NT2/D1 (cell line): ENCODE results near the gene BACH2.

ENCODE experiments used
- DNase-seq: peaks from one replicate; pipeline ENCODE4 v3.0.0-alpha.2; 2011; ENCODE audit warnings: low read depth, low spot score
- H3K27me3 ChIP-seq: 2 replicates; pipeline ENCODE4 v1.6.0; 2011; ENCODE audit warnings: mild to moderate bottlenecking; ENCODE audit not compliant: insufficient read length, insufficient read depth
- H3K36me3 ChIP-seq: 2 replicates; pipeline ENCODE4 v1.6.1; 2011; ENCODE audit warnings: mild to moderate bottlenecking, low read length, mixed read lengths; ENCODE audit not compliant: insufficient read depth, insufficient read length
- H3K4me1 ChIP-seq: 2 replicates; pipeline ENCODE4 v1.5.1; 2011; ENCODE audit not compliant: insufficient read depth, insufficient read length
- H3K4me3 ChIP-seq: 2 replicates; pipeline ENCODE4 v1.5.1; 2011; ENCODE audit warnings: low read depth; ENCODE audit not compliant: insufficient read length
- H3K9ac ChIP-seq: 2 replicates; pipeline ENCODE4 v1.6.0; 2011; ENCODE audit warnings: low read depth; ENCODE audit not compliant: insufficient read length
- H3K9me3 ChIP-seq: 2 replicates; pipeline ENCODE4 v1.5.1; 2011; ENCODE audit warnings: mild to moderate bottlenecking, low read length; ENCODE audit not compliant: insufficient read depth
- SUZ12 ChIP-seq: IDR thresholded peaks from 2 replicates; pipeline ENCODE4 v1.6.1; 2011; ENCODE audit not compliant: insufficient read length, insufficient read depth; ENCODE audit errors: extremely low read depth
- YY1 ChIP-seq: IDR thresholded peaks from 2 replicates; pipeline ENCODE4 v1.6.1; 2011; ENCODE audit not compliant: insufficient read length, insufficient read depth
- ZNF274 ChIP-seq: IDR thresholded peaks from 2 replicates; pipeline ENCODE4 v1.6.1; 2011; ENCODE audit warnings: mild to moderate bottlenecking, low read depth, low read length

Gene BACH2

DNA sequence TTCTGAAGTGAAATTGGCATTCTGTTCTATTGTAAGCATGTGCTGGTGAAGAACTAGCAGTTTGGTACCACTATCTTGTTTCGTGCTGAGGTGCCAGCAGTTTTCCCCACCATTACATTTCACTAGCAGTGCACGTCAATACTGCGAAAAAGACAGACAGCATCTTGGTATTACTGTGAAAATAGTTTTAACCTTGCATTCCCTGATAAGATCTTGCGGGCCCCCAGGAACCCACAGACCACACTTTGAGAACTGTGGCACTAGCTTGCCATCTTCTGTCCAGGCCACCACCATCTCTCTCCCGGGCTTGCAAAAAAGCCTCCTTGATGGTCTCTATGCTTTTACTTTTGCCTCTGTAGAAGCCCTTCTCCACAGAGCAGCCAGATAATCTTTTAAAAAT, 185.7 kb downstream of the BACH2 start:
- H3K36me3 ChIP-seq = no peaks in the 10 kb centered on the region
- no peaks in the 10 kb centered on the region for H3K4me1 ChIP-seq
- H3K9me3 ChIP-seq = no peaks in the 10 kb centered on the region
- DNase-seq = no peak
- no peak overlapping the region for H3K9ac ChIP-seq
- H3K27me3 ChIP-seq = no peaks in the 10 kb centered on the region
- TF ChIP-seq ZNF274 = no peak
- no peak for TF ChIP-seq SUZ12
- TF ChIP-seq YY1 = no peak
- no peak overlapping the region for H3K4me3 ChIP-seq

DNA sequence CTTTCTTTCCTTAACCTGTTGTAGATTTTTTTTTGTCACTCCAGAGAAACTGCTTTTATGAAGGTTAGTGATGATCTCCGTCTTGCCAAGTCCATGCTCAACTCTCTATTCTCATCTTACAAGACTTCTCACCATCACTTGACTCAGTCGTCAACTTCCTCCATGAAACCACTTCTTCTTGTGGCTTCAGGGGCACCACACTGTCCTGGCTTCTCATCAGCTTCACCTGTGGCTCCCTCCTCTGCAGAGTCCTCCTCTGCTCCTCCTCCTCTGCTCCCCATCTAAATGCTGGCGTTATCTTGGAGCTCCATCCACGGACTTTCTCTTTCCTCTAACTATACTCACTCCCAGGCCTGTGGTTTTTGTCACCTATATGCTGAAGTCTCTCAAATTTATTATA, 187.5 kb downstream of the BACH2 start:
- H3K4me1 ChIP-seq = no peaks in the 10 kb centered on the region
- TF ChIP-seq YY1 (no peak), SUZ12 (no peak), ZNF274 (no peak)
- H3K27me3 ChIP-seq = no peaks in the 10 kb centered on the region
- DNase-seq = no peak
- H3K4me3 ChIP-seq = no peak overlapping the region
- H3K36me3 ChIP-seq = no peaks in the 10 kb centered on the region
- no peaks in the 10 kb centered on the region for H3K9me3 ChIP-seq
- H3K9ac ChIP-seq = no peak overlapping the region

DNA sequence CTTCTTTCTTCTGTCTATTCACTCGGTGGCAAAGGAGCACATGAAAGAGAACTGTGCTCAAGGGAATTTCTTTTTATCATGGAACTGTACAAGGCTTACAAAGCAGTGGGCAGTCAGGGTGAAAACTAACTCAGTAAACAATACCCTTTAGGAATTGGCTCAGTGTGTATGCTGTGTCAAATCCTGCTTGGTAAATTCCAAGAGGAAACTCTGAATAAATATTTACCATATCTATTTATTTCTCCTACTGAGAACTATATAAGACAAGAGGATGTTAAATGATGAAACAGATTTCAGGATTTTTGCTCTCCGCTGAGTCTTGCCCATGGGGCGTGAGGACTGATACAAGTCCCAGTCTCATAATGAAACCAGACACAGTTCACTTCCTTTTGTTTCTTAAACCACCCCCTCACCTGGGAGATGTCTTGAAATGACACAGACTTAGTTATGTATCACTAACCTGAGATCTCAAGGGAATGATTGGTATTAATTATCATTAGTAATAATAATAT, 188.8 kb downstream of the BACH2 start:
- H3K27me3 ChIP-seq = no peaks in the 10 kb centered on the region
- no peaks in the 10 kb centered on the region for H3K4me1 ChIP-seq
- no peak overlapping the region for H3K9ac ChIP-seq
- no peaks in the 10 kb centered on the region for H3K9me3 ChIP-seq
- H3K4me3 ChIP-seq = no peak overlapping the region
- TF ChIP-seq ZNF274 = no peak
- TF ChIP-seq SUZ12 = no peak
- no peak for TF ChIP-seq YY1
- no peaks in the 10 kb centered on the region for H3K36me3 ChIP-seq
- no peak for DNase-seq

DNA sequence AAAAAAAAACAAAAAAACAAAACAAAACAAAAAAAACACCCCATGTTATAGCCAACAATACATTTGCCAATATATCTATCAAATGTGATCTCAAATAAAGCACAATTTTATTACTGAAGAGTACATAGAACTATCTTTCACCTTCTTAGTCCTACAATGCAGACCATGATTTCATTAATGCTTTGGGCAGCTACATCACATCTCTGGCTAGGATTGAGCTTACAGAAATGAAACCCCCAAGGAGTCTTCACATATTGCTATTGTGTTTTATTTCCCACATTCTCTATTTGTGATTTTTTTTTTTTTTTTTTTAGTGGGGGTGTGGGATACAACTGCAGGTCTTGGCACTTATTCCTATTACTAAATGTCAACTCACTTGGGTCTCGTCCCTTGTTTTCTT, 189.3 kb downstream of the BACH2 start:
- no peak for DNase-seq
- Histone ChIP-seq H3K27me3 (no peaks in the 10 kb centered on the region), H3K4me1 (no peaks in the 10 kb centered on the region), H3K4me3 (no peak overlapping the region), H3K36me3 (no peaks in the 10 kb centered on the region), H3K9me3 (no peaks in the 10 kb centered on the region), H3K9ac (no peak overlapping the region)
- TF ChIP-seq YY1 (no peak), SUZ12 (no peak), ZNF274 (no peak)

DNA sequence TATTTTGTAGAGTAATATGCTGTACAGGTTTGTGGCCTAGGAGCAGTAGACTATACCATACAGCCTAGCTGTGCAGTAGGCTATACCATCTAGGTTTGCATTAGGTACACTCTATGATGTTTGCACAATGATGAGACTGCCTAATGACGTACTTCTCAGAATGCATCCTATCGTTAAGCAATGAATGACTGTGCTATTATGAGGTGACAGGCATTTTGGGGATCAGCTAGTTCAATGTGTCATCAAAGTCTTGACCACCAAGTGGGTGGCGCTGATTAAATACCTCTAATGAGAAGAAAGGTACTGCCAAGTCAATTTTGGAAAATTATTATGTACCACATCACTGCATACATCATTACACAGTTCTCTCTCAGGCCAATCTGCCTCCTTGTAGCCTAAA, 190.2 kb downstream of the BACH2 start:
- TF ChIP-seq ZNF274 = no peak
- no peak for TF ChIP-seq YY1
- no peak for TF ChIP-seq SUZ12
- DNase-seq = no peak
- Histone ChIP-seq H3K36me3 (no peaks in the 10 kb centered on the region), H3K9me3 (no peaks in the 10 kb centered on the region), H3K4me1 (no peaks in the 10 kb centered on the region), H3K4me3 (no peak overlapping the region), H3K9ac (no peak overlapping the region), H3K27me3 (no peaks in the 10 kb centered on the region)

DNA sequence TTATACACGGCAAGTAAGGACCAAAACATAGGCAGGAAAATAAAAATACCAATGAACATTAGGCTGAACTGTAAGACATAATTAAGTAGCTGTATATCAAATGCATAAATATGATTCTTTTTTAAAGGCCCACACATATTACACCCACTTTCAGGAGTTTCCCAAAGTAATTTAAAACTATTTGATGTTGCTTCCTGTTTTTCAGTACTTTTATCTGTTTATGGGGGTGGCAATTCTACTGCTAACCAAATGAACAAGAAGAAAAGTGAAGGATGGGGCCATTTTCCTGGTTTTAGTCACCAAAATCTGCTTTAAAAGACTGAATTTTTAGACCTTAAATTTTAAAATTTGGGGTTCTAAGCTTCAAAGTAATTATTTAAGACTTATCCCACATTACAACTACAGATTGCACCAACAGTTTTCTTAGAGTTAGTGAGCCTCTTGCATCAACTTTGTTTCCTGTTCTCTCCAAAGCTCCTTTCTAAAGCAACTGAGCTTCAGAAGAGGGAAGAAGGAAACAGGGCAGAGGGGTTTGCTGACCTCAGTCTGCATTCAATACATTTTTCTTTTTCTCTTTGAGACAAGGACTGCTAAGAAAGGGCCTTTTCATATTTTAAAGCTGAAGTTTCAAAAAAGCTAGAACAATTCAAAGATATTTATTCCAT, 191.0 kb downstream of the BACH2 start:
- no peak for DNase-seq
- Histone ChIP-seq H3K4me1 (no peaks in the 10 kb centered on the region), H3K27me3 (no peaks in the 10 kb centered on the region), H3K9ac (no peak overlapping the region), H3K4me3 (no peak overlapping the region), H3K36me3 (no peaks in the 10 kb centered on the region), H3K9me3 (no peaks in the 10 kb centered on the region)
- no peak for TF ChIP-seq SUZ12
- no peak for TF ChIP-seq ZNF274
- TF ChIP-seq YY1 = no peak

DNA sequence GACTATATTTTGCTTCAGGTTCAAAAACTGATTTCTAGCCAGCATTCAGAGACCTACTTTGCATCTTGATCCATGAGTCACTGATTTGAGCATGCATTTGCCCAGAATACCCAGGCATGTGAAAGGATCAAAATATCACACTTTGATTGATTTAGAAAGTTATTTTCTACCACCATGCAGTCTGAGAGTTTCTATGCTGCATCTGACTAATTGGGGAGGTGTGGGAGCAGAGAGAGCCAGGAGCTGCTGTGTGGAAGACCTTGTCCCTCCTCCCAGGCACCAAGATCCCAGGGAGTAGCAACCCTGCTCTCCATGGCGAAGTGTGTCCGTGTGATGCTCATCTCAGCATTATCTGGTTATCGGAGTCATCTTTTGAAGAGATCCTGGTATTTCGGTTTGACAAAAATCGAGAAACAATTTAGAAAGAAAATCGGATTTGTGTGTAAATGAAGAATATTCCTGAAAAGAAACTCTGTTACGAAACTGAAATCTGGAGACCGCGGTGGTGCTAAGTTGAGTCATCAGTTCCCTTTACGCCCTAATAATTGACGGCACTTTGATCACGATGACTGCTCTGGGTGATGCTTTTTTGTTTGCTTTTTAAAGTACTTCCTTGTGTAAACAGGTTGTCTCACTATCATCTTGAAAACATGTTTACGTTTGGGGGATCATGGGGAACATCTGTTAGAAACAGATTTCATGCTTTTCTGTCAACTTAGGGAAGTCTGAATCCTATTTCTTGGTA, 193.4 kb downstream of the BACH2 start:
- no peak for TF ChIP-seq ZNF274
- TF ChIP-seq YY1 = no peak
- no peak for TF ChIP-seq SUZ12
- DNase-seq = no peak
- Histone ChIP-seq H3K27me3 (no peaks in the 10 kb centered on the region), H3K4me1 (no peaks in the 10 kb centered on the region), H3K4me3 (no peak overlapping the region), H3K36me3 (no peaks in the 10 kb centered on the region), H3K9me3 (no peaks in the 10 kb centered on the region), H3K9ac (no peak overlapping the region)
